HepG2 (cell line): ENCODE results near the gene ELL3.

Experiments
- ATF1 ChIP-seq: IDR thresholded peaks from 2 replicates; pipeline ENCODE4 v1.6.1; 2016; ENCODE audit warnings: mild to moderate bottlenecking, control low read depth
- ELF4 ChIP-seq: sonication (generic); formaldehyde crosslinking; IDR thresholded peaks from 2 replicates; pipeline ENCODE4 v1.5.0; 2020; ENCODE audit warnings: missing genetic modification reagents, mild to moderate bottlenecking, moderate library complexity, borderline replicate concordance
- EZH2 ChIP-seq: conservative IDR thresholded peaks from 2 replicates; pipeline ENCODE4 v1.6.1; 2012; ENCODE audit warnings: mild to moderate bottlenecking, low read depth, low read length, moderate library complexity
- FOXA1 ChIP-seq, 2 experiments: fragments of 450-650 bp in 1 of 2; sonication (generic) in 1 of 2; formaldehyde crosslinking in 1 of 2; IDR thresholded peaks; 2 replicates each; pipeline versions ENCODE4 v1.4.0 to v1.6.1; 2016 to 2020; ENCODE audit warnings: missing genetic modification reagents in 1 of 2
- JUN ChIP-seq: sonication (generic); formaldehyde crosslinking; IDR thresholded peaks from 2 replicates; pipeline ENCODE4 v1.4.0; 2020; ENCODE audit warnings: mild to moderate bottlenecking, missing genetic modification reagents
- NR2F6 ChIP-seq, 2 experiments: IDR thresholded peaks; 2 replicates each; pipeline ENCODE4 v1.6.1; 2016; ENCODE audit warnings: antibody characterized with exemption in 1 of 2, mild to moderate bottlenecking in 1 of 2
- POLR2A ChIP-seq, 2 experiments: IDR thresholded peaks; 2 replicates each; pipeline ENCODE4 v1.6.1; 2011; ENCODE audit warnings: low read depth in 2 of 2, low read length in 2 of 2, mild to moderate bottlenecking in 1 of 2, moderate library complexity in 1 of 2; ENCODE audit not compliant: insufficient read depth in 1 of 2
- RAD21 ChIP-seq: fragments of 450-650 bp; formaldehyde crosslinking; IDR thresholded peaks from 2 replicates; pipeline ENCODE4 v1.5.0; 2020; ENCODE audit warnings: mild to moderate bottlenecking
- ZFP41 ChIP-seq: sonication (generic); formaldehyde crosslinking; IDR thresholded peaks from 2 replicates; pipeline ENCODE4 v1.4.0; 2020; ENCODE audit warnings: mild to moderate bottlenecking, missing genetic modification reagents, borderline replicate concordance
- ZNF841 ChIP-seq: sonication (generic); formaldehyde crosslinking; IDR thresholded peaks from 2 replicates; pipeline ENCODE4 v1.8.1; 2023; ENCODE audit warnings: missing genetic modification reagents, borderline replicate concordance

DNA sequence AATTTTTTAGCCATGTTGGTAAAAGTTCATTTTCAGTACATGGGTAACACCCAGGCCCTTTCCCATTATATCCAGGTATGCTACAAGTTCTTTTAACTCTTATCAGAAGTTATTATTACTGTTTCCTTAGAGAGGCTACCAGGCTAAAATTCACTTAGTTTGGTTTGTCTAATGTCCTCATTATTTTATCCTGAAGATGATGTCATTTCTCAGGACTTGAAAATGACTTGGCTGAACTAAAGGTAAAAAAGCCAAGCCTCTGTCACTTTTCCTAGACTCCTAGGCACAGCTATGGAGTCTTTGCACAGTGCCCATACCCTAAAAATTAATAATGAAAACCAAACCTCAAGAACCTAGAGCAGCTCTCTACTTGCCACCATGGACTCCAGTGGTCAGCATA is 4.1 kb downstream of the ELL3 start:
- TF ChIP-seq ZFP41 (CRISPR knock-in tag) (no peak), ZNF841 (CRISPR knock-in tag) (no peak), ELF4 (CRISPR knock-in tag) (no peak), NR2F6 (IDR thresholded peaks at IDR 0.05) (no peak), NR2F6 (CRISPR knock-in tag; IDR thresholded peaks at IDR 0.05) (no peak), POLR2A (IDR thresholded peaks at IDR 0.05; ENCODE audit: insufficient read depth in 1 of 2, low read depth in 2 of 2, low read length in 2 of 2) (no peak), RAD21 (no peak), JUN (CRISPR knock-in tag) (no peak), ATF1 (CRISPR knock-in tag) (no peak), FOXA1 (IDR thresholded peaks at IDR 0.05) (no peak), FOXA1 (CRISPR knock-in tag; IDR thresholded peaks at IDR 0.05) (no peak), EZH2 (no peak)
